Lung (tissue), 12 donors: ENCODE data around the gene SCAF1. TPM values are rescaled to one million over a fixed set of nuclear protein-coding genes. Genes with fewer than 3 reads are reported as not detected.

ENCODE experiments used
- ATAC-seq: fragments of 200-7000 bp; cut with Tn5 transposase; one replicate; pipeline ENCODE4 v1.9.1; 2020; ENCODE audit warnings: moderate number of reproducible peaks; ENCODE audit not compliant: insufficient read depth, low FRiP score
- DNase-seq, 3 donors: peaks; one replicate each; pipeline ENCODE4 v3.0.0-alpha.2; 2013 to 2017
- H3K27ac ChIP-seq, 2 donors: one replicate each; pipeline ENCODE4 v1.5.1; 2013; ENCODE audit warnings: mild to moderate bottlenecking in 2 of 2, moderate library complexity in 2 of 2, control low read depth in 1 of 2, inconsistent platforms in 1 of 2, low read depth in 1 of 2, low read length in 1 of 2
- H3K27me3 ChIP-seq, 3 donors: one replicate each; pipeline ENCODE4 v1.5.1; 2013; ENCODE audit warnings: low read length in 2 of 3; ENCODE audit not compliant: control insufficient read depth in 3 of 3, insufficient read depth in 3 of 3
- H3K36me3 ChIP-seq, 4 donors: one replicate each; pipeline ENCODE4 v1.5.1; 2013; ENCODE audit warnings: low read length in 4 of 4, mild to moderate bottlenecking in 1 of 4, moderate library complexity in 1 of 4; ENCODE audit not compliant: control insufficient read depth in 4 of 4, insufficient read depth in 4 of 4
- H3K4me1 ChIP-seq, 5 donors: one replicate each; pipeline ENCODE4 v1.5.1; 2013; ENCODE audit warnings: low read length in 5 of 5, mild to moderate bottlenecking in 2 of 5, moderate library complexity in 1 of 5; ENCODE audit not compliant: control insufficient read depth in 5 of 5, insufficient read depth in 5 of 5
- H3K4me3 ChIP-seq: one replicate; pipeline ENCODE4 v1.5.1; 2013; ENCODE audit warnings: mild to moderate bottlenecking, control low read depth, moderate library complexity
- H3K9ac ChIP-seq, 2 donors: one replicate each; pipeline ENCODE4 v1.5.1; 2013; ENCODE audit warnings: low read length in 2 of 2, control low read depth in 1 of 2; ENCODE audit not compliant: insufficient read depth in 1 of 2
- H3K9me3 ChIP-seq, 4 donors: one replicate each; pipeline ENCODE4 v1.5.1; 2013; ENCODE audit warnings: low read length in 3 of 4, mild to moderate bottlenecking in 1 of 4, moderate library complexity in 1 of 4; ENCODE audit not compliant: control insufficient read depth in 4 of 4, insufficient read depth in 3 of 4
- WGBS, 2 donors: extraction: QIAGEN DNeasy Blood & Tissue Kit; methylation state at CpG; one replicate each; pipeline ENCODE4 v1.1.7; 2013; 5-methylcytosine and 5-hydroxymethylcytosine counted together
- polyA plus RNA-seq, 2 donors: library from polyadenylated mRNA; stranded (reverse); fragments of 200-250 nt; gene quantifications; one replicate each; pipeline ENCODE4 v1.2.1, GENCODE V29; 2013
- total RNA-seq, 2 donors: library from RNA; depleted of rRNA in 1 of 2; stranded (reverse); fragments of >200 nt in 1 of 2; gene quantifications; one replicate each; pipeline ENCODE4 v1.2.1, GENCODE V29; 2014 to 2021
- TF ChIP-seq, protein P1 (sequence below): IDR thresholded peaks from 2 replicates; pipeline ENCODE4 v1.5.1; 2012; ENCODE audit warnings: mild to moderate bottlenecking; ENCODE audit errors: control extremely low read depth, extremely low read depth
- donor health status: control.
- donor health status: control.
- donor health status: Bipolar disorder and iron deficiency.
- donor health status: healthy.
- donor health status: DM: yes; HTN: yes; CAD: no.

The SCAF1 gene
- total and polyA plus RNA-seq, 4 donors = 22.5 to 80.2 (median 25.5) TPM

- TF ChIP-seq, protein P1, sequence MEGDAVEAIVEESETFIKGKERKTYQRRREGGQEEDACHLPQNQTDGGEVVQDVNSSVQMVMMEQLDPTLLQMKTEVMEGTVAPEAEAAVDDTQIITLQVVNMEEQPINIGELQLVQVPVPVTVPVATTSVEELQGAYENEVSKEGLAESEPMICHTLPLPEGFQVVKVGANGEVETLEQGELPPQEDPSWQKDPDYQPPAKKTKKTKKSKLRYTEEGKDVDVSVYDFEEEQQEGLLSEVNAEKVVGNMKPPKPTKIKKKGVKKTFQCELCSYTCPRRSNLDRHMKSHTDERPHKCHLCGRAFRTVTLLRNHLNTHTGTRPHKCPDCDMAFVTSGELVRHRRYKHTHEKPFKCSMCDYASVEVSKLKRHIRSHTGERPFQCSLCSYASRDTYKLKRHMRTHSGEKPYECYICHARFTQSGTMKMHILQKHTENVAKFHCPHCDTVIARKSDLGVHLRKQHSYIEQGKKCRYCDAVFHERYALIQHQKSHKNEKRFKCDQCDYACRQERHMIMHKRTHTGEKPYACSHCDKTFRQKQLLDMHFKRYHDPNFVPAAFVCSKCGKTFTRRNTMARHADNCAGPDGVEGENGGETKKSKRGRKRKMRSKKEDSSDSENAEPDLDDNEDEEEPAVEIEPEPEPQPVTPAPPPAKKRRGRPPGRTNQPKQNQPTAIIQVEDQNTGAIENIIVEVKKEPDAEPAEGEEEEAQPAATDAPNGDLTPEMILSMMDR = no peak
- H3K27me3 ChIP-seq = peaks cover 0 to 4% (median 0%) of the 10 kb centered on the region in 3 donors
- H3K9ac ChIP-seq = no peak overlapping the region
- H3K4me1 ChIP-seq = peaks cover 0 to 31% (median 9%) of the 10 kb centered on the region in 5 donors
- no peaks in the 10 kb centered on the region for H3K9me3 ChIP-seq
- DNase-seq (peak in 1 of 3 donors; percentile 10), ATAC-seq (no peak)
- WGBS, 2 donors = 78 to 90% methylated on average over 27 of the region's 27 CpGs
- H3K27ac ChIP-seq = peak overlapping the region in 1 of 2 donors; percentile 75
- H3K36me3 ChIP-seq = peaks cover 0 to 43% (median 33%) of the 10 kb centered on the region in 4 donors
- no peak overlapping the region for H3K4me3 ChIP-seq
Measured at GRCh38 chr19:49686503-49687088, 44.6 kb downstream of the SCAF1 start.

DNA sequence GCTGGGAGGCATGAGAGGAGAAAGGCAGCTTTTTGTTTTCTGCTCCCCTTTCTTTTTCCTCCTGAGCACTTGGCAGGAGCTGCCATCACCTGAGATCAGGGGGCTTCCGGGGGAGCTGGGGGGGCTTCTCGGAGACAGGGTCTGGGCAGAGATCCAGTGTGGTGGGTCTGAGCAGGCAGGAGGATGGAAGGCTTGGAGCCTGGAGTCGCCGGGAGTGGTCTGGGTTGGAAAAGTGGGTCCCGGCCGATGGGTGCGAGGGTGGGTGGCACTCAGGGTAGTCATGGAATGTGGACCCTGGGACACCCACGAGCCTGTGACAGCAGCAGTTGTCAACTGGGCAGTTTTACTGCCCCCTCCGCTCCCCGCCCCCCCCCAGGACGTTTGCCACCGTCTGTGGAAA, 45.1 kb downstream of the SCAF1 start:
- Histone ChIP-seq H3K9me3 (no peaks in the 10 kb centered on the region), H3K4me3 (no peak overlapping the region), H3K36me3 (peaks cover 0 to 38% (median 29%) of the 10 kb centered on the region in 4 donors), H3K9ac (no peak overlapping the region), H3K27ac (peak overlapping the region in 1 of 2 donors; percentile 75), H3K4me1 (peaks cover 0 to 32% (median 10%) of the 10 kb centered on the region in 5 donors), H3K27me3 (peaks cover 0 to 5% (median 0%) of the 10 kb centered on the region in 3 donors)
- TF ChIP-seq, protein P1 = no peak
- ATAC-seq = no peak
- no peak for DNase-seq
- WGBS, 2 donors = 49 to 58% methylated on average over 12 of the region's 12 CpGs

DNA sequence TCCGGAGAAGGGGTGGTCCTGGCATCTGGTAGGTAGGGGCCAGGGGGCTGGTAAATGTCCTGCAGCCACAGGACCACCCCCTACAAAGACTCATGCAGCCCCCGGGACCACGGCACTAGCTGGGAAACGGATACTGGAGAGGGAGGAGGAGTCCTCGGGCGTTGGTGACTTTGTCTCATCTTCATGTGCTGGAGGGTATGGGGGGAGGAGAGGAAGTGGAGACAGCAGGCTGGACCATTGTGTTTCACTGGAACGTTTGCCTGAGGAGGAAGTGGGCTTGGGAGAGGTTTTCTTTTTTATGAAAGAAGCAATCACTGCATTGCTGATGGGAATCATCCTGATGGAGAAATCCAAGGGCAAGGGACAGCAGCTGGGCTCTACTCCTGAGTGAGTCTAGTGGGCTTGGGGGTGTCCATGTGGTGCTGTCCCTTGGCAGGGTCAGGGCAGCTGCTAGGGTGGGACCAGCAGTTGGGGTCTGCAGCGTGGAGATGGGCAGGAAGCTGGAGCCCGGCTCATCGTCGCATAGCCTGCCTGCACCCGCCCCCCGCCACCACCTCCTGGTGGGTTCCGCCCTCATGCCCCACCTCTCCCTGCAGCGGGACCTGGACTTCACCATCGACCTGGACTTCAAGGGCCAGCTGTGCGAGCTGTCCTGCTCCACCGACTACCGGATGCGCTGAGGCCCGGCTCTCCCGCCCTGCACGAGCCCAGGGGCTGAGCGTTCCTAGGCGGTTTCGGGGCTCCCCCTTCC, 45.7 kb downstream of the SCAF1 start:
- no peak overlapping the region for H3K9ac ChIP-seq
- WGBS, 2 donors = 56 to 63% methylated on average over 22 to 26 of the region's 26 CpGs

More for the DNA sequence above, 45.7 kb downstream of the SCAF1 start:
- H3K36me3 ChIP-seq = peaks cover 0 to 34% (median 24%) of the 10 kb centered on the region in 4 donors
- TF ChIP-seq, protein P1 = no peak
- no peak overlapping the region for H3K4me3 ChIP-seq
- no peaks in the 10 kb centered on the region for H3K9me3 ChIP-seq
- H3K27ac ChIP-seq = peak overlapping the region; percentile 58 to 77
- peak; percentile 12 to 66 (median 38) for DNase-seq
- ATAC-seq = no peak
- peaks cover 0 to 5% (median 0%) of the 10 kb centered on the region in 3 donors for H3K27me3 ChIP-seq
- H3K4me1 ChIP-seq = peaks cover 0 to 32% (median 10%) of the 10 kb centered on the region in 5 donors
